ENCODE results near the gene OR1I1.

OR1I1 gene

DNA sequence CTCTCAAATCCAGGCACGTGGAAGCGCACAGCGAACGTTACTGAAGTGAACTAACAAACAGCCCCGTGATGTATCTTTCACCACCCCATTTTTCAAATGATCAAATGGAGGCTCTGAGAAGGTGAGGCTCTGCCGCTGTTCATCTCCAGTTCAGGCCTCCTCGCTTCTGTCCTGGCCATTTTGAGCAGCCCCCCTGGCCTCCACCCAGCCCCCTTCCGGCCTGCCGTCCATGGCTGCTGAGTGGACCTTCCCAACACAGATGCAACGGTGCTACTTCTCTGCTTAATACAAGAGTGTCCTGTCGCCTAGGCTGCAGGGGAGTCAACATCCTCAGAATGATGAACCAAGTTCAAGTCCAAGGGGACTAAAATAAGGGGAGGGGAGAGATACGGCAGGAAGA is 34.8 kb downstream of the OR1I1 start:
- no peak for DNase-seq (ENCODE audit: extremely low read depth in 1 of 2, low read depth in 1 of 2)

DNA sequence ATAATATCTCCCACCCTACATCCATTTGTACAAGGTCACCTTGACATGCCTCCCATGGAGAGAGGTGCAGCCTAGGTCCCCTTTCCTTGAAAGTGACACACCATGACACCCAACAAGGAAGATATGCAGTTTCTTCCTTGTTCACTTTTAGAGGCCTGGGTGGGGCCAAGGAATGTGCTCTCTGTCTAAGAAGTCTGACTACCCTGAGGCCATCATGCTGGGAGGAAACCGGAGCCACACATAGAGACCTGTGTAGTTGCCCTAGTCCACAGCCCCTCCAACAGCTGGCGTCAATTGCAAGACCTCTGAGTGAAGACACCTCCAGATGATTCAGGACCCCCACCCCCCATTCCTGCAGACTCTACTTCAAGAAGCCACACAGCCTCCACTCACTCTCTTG is 36.2 kb downstream of the OR1I1 start:
- DNase-seq (ENCODE audit: extremely low read depth in 1 of 2, low read depth in 1 of 2), result no peak

DNA sequence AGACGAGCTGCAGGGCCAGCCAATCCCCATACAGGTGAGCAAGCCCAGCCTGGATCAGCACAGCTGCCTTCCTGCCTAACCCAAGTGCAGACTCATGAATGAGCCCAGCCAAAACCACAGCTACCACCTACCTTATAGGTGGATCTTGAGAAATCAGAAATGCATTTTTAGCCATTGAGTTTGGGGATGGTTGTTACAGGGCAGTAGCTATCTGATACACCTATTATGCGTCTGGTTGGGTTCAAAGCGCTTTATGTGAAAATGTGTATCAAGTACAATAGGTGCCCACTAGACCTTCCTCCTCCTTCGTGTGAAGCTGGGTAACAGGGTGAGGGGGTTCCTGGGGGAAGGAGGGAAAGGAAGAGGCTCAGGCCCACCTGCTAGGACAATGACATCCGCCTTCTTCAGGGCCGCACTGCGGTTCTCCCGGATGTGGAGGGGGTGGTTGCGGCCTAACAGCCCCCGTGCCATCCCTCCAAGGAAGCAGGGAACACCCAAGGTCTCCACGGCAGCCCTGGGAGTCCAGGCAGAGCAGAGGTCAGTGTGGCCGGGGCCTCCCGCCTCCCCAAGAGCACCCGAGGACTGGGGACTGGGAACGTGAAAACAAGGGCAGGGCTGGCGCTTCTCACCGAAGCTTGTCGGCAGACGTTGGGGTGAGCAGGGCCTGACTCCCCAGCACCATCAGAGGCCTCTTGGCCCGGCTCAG is 36.9 kb downstream of the OR1I1 start:
- no peak for DNase-seq (ENCODE audit: extremely low read depth in 1 of 2, low read depth in 1 of 2)

DNA sequence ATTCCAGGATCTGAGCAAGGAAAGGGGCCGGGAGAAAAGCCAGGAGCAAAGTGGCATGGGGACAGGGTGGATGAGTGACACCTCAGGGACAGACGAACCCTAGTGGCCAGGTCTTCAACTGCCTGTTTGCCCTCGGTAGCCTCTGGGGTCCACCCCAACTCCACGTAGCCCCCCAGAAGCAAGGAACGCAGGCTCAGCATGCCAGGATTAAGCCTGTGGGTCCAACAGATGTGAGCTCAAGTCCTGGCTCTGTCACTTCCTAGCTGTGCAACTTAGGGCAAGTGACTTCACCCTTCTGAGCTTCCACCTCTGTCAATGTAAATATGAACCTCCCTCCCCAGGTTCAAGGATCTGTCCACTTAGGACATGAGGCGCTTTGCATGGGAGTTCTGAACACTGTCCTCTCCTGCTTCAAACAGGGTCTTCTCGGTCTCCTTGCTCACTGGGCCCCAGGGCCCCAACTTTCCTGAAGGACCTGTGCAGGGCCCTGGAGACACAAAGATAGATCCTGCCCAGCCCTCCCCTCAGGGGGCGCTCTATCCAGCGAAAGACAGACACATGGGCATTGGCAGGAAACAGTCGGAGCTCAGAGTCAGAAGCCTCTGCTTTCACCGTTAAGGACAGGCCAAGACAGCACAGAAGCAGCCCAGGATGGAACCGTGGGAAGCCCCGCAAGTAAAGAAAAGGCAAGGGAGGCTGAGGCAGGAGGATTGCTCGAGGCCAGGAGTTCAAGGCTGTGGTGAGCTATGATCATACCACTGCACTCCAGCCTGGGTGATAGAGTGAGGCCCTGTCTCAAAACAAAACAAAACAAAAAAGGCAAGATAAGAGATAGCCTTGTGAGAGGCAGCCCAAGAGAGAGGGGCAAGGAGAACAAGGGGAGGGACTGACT is 38.4 kb downstream of the OR1I1 start:
- no peak for DNase-seq (ENCODE audit: extremely low read depth in 1 of 2, low read depth in 1 of 2)

DNA sequence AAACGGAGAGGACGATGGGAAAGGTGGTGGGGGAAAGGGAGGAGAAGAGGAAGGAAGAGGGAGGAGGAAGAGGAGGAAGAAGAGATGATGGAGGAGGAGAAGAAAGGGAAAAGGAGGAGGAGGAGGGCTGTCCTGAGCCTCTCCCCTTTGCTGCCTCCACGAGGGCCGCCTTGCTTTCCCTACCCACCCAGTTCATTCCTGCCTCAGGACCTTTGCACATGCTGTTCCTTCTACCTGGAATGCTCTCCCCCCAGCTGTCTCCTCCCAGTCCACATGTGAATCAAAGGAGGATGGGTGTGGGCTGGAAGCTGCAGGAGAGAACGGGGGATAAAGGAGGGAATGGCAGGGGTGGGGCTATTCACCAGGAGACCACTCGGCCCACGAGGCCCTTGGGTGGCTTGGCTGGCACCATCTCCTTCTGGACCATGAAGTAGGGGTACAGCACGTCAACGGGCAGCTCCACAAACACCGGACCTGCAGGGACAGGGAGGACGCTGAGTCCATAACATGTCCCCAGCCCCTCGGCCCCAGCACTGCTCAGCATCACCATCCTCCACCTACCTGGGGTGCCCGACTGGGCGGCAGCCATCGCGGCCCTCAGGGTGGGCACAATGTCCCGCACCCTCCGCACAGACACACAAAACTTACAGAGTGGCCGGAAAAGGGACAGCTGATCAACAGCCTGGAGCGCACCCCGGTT is 40.5 kb downstream of the OR1I1 start:
- no peak for DNase-seq (ENCODE audit: extremely low read depth in 1 of 2, low read depth in 1 of 2)

DNA sequence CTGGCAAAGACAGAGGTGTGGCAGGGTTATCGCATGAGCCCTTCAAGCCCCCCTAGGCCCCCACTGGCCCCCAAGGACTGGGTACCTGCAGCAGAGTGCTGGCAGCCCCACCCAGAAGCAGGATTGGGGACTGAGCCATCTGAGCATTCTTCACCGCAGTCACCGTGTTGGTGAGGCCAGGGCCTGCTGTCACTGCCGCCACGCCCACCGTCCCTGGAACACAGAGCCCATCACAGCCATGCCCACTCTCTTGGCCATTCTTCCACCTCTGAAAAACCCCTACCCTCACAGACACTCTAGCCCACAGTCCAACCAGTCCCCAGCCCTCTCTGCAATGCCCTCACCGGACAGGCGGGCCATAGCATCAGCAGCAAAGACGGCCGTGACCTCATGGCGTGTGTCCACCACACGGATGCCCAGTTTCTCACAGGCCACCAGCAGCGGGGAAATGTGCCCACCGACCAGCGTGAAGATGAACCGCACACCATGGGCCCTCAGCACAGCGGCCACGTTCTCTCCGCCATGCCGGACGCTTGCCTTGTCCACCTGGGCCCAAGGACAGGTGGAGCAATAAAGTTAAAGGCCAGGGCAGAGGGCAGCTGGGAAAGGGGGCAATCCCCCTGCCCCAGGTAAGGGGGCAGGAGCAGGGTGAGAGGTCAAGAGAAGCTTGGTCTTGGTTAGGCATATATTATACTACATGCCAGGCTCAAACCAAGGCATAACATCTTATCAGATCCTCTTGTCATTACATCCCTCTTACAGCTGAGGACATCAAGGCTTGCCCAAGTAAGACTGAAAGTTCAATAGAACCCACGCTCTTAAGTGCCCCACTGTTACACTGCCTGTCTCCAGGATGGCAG is 41.2 kb downstream of the OR1I1 start:
- no peak for DNase-seq (ENCODE audit: extremely low read depth in 1 of 2, low read depth in 1 of 2)

DNA sequence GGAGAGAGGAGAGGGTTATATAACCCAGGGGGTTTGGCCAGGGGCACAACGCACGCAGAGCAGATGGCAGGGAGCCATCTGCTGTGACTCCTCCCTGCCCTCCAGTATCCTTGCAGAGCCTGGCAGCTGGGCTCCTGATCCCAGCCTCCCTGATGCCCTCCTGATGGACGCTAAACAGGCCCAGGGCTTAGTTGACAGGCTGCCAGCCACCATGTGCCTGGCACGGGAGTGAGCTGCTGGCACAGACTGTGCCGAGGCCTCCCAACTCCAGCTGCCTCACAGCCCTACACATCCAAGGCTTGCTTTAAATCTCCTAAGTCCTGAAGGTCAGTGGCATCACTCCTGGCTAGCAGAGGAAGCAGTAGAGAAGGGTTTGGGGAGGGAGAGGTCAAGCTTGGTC is 41.9 kb downstream of the OR1I1 start:
- DNase-seq (ENCODE audit: extremely low read depth in 1 of 2, low read depth in 1 of 2), result no peak

DNA sequence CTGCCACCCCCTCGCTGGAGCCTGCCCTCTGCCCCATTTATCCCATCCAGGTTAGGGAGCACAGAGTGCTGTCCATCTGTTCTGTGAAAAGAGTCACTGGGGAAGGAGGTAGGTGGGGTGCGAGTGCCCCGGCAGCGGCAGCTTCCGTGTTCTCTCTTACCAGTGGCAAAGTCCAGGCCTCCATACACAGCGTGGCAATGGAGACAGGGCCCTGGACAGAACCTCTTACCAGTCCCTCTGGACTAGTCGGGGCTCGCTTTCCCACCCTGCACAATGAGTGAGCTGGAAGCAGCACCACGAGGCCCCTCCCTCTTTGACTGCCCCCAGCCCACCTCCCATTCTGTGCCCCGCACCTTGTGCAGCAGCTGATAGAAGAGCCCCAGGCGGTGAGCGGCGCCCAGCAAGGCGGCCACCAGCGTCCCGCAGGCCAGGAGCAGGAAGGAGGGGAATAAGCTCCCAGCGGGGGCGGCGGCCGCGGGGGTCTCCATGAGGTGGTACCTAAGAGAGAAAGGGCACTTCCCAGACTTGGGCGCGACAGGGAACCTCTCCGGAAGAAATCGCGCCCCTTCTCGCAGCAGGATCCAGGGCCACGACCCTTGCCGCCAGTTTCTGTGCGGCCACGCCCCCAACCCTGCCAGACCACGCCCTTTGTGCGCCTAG is 42.7 kb downstream of the OR1I1 start:
- peak in 1 of 2 donors; percentile 77 for DNase-seq (ENCODE audit: extremely low read depth in 1 of 2, low read depth in 1 of 2)

DNA sequence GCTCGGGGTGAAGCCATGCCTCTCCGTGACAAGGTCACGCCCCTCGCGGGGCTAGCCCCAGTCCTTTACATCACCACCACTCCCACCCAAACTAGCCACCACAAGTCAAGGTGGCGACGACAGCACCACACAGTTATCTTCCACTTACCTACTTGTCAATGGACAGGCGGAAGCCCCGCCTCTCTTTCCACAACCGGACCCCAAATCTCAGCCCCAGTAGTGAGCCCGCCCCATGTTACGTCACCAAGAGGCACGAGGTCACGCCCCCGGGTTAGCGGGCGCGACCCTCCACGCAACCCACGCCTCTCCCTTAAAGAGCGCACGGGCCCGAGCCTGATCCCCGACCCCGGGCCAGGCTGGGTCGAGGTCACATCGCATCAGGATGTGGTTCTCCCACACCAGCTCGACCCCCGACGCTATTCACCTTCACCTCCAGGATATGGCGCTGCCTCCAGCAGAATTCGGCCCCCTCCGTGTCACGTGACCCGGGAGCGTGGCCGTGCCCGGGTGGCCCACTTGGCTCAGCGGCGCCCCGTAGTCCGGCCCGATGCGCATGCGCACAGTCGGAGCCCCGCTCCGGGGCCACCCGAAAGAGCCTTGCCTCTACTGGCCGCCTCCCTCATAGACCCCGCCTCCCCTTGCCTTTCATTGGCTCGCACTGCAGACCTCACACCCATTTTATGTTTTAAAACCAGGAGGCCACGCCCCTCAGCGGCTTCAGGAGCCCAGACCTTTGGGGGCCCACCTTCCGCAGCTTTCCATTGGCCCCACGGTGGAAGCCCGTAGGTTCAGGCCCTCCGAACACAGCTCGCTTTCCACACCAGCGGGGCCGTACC is 43.4 kb downstream of the OR1I1 start:
- DNase-seq (ENCODE audit: extremely low read depth in 1 of 2, low read depth in 1 of 2), result peak; percentile 95 to 97

DNA sequence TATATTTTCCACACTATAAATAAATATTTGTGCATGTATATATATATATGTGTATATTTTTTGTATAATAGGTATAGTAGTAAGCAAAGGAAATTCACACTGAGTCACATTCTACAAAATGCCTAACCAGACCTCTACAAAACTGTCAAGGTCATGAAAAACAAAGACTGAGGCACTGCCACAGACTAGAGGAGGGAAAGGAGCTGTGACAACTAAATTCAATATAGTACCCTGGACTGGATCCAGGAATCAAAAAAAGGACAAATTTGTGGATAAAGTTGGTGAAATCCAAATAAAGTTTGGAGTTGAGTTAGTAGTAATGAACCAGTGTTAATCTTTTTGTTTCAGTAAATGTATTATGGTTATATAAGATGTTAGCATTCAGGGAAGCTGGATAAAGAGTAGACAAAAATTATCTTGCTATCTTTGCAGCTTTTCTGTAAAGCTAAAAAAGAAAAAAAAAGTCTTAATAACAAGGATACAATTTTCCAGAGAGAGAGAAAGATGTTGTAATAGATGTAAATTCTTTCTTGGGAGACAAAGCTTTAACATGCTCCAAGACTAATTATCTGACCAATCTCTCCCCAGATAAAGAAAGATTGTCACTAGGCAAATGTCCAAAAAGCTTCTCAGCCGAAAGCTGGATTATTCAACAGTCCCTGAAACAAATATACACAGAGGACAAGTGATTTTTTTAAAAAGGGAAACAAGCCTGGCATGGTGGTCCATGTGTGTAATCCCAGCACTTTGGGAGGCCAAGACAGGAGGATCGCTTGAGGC is 44.3 kb downstream of the OR1I1 start:
- DNase-seq (ENCODE audit: extremely low read depth in 1 of 2, low read depth in 1 of 2), result no peak

DNA sequence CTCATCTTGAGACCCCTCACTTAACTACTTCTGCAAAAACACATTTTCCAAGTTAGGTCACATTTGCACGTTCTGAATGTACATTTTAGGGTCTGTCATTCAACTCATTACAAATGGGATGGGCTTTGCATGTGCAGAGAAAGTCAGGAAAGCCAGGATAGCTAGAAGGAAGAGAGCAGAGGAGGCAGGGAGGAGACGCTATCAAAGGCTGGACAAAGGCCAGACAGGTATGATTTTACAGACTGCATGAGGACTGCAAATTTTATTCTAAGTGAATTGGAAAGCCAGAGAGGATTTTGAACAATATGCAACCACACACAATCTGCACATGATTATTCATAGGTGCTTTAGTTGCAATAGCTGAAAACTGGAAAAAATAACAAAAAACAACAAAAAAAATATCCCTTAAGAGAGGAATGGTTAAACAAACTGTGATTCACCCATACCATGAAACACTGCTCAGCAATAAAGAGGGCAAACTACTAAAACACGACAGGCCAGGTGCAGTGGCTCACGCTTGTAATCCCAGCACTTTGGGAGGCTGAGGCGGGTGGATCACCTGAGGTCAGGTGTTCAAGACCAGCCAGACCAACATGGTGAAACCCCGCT is 46.3 kb downstream of the OR1I1 start:
- no peak for DNase-seq (ENCODE audit: extremely low read depth in 1 of 2, low read depth in 1 of 2)

DNA sequence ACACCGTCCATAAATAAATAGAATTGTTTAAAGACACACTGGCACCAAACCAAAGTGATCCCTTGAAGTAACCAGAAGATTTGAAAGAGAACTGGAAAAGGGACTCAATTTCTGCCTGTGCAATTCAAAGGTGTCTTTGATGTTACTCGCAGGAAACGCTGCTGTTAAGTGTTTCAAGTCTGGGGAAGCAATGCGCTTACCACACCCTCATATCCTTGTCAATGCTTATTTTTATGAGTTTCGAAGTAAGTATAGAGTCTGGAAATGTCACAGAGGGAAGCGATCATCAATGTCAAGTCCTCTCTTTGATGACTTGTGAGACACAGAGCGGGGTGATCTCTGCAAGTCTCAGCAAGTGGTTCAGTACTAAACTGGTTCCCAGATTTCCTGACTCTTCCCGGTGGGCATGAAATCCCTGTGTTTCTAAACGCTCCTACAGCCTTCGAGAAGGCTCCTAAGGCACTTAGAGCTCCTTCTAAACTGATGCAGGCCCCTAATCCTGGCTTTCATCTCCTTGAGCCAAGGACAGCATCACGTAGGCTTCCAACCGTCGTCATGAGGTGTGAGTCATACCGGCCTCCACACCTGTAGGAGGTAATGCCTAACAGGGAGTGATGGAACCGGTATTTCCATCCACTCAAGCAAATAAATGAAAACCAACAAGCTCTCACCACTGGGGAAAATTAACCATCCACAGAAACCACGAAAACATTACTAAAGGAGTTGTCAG is 48.0 kb downstream of the OR1I1 start:
- DNase-seq (ENCODE audit: extremely low read depth in 1 of 2, low read depth in 1 of 2), result no peak

DNA sequence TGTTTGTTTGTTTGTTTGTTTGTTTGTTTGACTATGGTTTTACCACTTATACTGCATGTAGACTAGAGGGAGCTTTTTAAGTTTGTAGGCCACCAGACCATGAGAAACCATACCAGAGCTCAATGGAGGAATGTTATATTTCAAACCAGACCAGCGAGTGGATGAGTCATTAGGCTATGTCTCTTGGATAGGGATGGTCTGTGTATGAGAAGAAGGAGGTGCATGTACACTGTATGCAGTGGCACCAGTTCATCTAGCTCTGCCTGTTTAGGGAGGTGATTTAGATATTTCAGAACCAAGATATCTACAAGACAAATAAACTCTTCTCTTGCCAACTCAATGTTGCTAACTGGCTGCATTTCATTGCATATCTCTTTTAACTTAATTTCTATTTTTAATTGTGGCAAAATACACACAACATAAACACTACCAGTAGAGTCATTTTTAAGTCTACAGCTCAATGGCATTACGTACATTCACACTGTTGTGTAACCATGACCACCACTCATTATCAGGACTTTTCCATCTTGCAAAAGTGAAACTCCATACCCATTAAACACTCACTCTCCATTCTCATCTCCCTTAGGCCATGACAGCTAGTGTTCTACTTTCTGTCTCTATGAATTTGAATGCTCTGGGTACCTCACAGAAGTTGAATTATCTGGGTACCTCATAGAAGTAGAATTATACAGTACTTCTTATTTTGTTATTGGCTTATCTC is 54.4 kb downstream of the OR1I1 start:
- no peak for DNase-seq (ENCODE audit: extremely low read depth in 1 of 2, low read depth in 1 of 2)

DNA sequence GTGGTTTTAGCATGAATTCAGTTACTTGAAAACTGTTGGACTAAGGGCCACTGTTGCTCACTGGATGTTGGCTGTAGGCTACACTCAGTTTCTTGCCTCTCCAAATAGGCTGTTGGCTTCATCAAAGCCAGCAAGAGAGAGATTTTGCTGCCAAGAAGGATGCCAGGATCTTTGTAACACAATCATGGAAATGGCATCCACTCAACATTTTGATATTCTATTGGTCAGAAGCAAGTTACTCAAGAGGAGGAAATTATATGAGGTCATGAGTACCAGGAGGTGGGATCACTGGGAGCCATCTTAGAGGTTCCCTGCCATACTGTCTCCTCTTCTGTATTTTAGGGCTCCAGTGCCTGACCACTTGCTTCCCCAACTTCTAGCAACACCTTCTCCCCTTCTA is 55.8 kb downstream of the OR1I1 start:
- no peak for DNase-seq (ENCODE audit: extremely low read depth in 1 of 2, low read depth in 1 of 2)

DNA sequence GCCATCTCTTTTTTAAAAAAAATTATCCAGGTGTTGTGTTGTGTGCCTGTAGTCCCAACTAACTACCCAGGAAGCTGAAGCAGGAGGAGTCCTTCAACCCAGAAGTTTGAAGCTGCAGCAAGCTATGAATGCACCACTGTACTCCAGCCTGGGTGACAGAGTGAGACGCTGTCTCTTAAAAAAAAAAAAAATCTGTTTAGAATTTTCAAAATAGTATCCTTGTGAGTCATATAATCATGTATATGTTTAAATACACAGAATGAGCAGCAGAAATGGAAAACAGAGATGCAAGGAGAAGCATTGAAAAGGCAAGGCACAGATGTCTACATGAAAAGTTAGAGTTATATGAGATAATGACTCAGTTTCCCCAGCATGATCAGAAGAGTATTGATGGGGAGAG is 56.4 kb downstream of the OR1I1 start:
- no peak for DNase-seq (ENCODE audit: extremely low read depth in 1 of 2, low read depth in 1 of 2)

DNA sequence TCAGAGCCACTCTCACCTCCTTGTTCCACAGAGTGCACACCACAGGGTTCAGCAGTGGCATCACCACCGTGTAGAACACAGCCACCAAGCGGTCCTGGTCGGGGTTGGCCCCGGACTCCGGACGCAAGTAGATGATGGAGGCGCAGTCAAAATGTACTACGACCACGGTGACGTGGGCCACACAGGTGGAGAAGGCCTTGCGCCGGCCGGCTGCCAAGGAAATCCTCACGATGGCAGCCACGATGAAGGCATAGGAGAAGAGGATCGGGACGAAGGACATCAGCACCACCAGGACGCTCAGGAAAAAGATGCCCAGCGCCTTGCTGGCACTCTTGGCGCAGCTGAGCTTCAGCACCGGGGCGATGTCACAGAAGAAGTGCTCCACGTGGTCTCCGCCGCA is 59.1 kb downstream of the OR1I1 start:
- no peak for DNase-seq (ENCODE audit: extremely low read depth in 1 of 2, low read depth in 1 of 2)

DNA sequence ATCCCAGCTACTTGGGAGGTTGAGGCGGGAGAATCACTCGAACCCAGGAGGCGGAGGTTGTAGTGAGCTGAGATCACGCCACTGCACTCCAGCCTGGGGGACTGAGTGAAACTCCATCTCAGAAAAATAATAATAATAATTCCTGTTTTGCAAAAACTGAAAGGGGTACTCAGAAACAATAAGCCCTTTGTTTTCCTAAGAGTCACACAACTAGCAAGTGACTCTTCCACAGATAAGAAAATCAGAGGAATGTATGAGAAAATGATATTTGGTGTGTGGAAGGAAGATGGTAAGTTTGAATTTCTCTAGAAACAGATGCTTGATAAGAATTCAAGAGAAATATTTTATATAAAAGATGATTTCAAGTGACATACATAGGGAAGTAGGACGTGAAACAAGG is 60.3 kb downstream of the OR1I1 start:
- no peak for DNase-seq (ENCODE audit: extremely low read depth in 1 of 2, low read depth in 1 of 2)
